Measurements from ENCODE around the gene DSP.

- TF ChIP-seq EZH2 (IDR thresholded peaks at IDR 0.05; ENCODE audit: borderline replicate concordance, low read length) (no peak), CTCF (IDR thresholded peaks at IDR 0.05; ENCODE audit: low read length) (no peak)
Observed at GRCh38 chr6:7505189-7505699, 36.2 kb upstream of the DSP start.
